Measurements from ENCODE around the gene YWHAB.
"Not testable (repeated sequence)": the region's sequence is repeated elsewhere in the genome, so short reads cannot be mapped to it uniquely, and the experiment has no call there.

The YWHAB gene

DNA sequence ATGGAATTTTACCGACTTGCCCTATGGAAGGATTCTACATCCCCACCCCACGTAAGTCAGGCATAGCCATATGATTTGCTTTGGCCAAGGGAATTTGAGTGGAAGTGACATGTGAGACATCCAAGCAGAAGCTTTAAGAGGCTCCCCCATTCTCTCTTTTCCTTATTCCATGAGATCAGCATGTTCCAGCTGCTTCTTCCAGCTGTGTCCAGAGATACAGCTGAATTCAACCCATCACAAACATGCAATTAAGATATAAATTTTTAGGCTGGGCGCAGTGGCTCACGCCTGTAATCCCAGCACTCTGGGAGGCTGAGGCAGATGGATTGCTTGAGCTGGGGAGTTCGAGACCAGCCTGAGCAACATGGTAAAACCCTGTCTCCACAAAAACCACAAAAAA lies 16.0 kb upstream of the YWHAB start:
- DNase-seq (ENCODE audit: low spot score): no peak

DNA sequence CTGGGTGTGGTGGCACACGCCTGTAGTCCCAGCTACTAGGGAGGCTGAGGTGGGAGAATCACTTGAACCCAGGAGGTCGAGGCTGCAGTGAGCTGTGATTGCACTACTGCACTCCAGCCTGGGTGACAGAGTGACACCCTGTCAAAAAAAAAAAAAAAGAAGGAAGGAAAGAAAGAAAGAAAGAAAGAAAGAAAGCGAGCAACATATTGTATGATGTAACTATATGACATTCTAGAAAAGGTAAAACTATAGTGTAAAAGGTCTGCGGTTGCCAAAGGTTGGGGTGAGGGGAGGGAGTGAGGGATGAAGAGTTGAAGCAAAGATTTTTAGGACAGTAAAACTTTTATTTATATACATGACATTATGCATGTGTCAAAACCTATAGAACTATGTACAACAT lies 3.1 kb upstream of the YWHAB start:
- not testable (repeated sequence) for DNase-seq (ENCODE audit: low spot score)

DNA sequence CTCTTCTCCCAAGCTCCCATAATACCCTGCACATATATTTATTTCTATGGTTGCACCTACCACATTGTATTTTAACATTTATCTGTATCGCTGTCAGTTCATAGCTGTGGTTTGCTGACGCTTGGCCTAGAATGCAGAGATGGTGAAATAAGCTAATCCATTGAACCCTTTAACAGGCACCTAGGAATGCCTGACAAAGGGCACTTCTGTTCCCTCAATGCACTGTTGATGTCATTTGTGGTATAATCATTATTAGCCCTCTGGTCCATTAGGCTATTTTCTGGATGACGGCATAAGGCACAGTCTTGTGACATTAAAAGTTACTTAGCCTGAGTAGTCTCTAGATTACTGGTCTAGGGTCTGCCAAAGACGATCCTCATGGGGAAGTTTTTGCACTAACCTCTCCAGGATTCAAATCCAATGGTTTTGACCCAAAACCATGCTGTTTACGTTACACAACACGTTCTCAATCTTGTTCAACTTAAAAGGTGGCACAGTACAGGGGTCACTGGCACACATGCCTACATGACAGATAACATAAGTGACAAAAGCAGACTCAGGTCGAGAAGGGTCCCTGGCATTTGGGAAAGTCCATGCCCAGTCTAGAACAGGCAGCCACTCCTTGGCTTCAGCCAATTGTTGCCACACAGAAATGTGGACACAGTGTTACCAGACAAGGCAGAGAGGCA lies 2.1 kb upstream of the YWHAB start:
- no peak for DNase-seq (ENCODE audit: low spot score)

DNA sequence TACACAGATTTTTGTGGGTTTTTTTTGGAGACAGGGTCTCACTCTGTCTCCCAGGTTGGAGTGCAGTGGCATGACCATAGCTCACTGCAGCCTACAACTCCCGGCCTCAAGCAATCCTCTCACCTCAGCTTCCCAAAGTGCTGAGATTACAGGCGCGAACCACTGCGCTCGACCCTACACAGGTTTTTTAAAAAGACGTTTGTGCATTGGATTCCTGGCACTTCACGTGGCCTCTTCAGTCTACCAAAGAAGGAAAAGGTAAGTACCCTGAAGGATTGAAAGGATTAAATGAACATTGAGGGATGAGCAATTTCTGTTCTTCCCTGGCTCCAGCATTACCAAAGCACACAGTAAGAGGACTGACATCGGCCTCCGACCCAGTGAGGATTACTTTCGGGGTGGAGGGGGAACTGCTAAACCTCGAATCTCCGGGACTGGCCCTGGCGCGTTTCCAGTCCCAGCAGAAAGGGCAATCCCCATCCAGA lies 556 bp upstream of the YWHAB start:
- no peak for DNase-seq (ENCODE audit: low spot score)

DNA sequence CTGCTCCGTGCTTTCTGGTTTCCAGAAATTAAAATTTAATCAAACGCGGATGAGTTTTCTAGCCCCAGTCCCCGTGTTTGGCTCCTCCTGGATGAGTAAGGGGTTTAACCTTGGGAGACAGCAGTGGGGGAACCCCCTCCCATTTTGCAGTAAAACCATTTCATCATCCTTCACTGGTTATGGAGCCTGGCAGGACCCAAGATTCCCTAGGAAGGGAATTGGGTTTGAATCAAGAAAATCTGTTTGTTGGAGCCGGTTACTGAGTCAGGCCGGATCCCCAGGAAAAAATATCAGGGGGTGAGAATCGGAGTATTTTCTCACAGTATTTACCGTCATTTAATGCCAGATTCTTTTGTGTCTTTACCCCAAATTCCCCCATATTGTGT lies 754 bp downstream of the YWHAB start:
- DNase-seq (ENCODE audit: low spot score): peak; percentile 15

DNA sequence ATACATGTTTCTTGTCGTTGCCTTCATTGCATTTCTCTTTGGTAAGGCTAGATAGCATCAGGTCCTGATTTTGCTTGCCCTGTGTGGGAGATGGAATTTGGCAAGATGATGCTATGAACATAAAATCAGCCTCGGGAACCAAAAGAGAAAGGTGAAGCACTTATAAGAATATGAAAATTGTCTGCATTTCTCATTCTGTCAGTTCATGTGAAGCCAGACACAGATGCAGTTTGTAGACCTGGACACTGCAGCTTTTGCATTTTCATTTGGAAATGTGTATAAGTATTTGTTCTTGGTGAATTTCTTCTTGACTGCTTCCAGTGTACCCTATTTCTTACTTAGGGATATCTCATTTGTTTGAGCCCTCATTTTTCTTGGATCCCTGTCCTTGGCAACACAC lies 1.3 kb downstream of the YWHAB start:
- DNase-seq (ENCODE audit: low spot score): no peak

DNA sequence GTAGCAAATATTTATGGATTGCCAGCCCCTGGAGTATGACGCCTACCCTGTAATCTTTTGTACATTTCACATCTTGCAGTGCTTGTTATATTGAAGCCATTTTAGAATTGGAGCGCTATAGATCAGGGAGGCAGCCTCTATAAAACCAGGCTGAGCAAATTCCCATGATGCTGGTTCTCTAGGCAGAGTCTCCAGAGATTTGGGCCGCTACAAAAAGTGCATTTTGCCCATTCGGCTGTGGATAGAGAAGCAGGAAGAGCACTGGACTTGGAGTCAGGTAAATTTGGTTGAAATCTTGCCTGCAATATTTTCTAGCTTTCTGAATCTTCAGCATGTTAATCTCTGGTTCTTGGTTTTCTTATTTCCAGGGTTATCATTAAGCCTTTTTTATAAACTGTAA lies 2.0 kb downstream of the YWHAB start:
- DNase-seq (ENCODE audit: low spot score): no peak

DNA sequence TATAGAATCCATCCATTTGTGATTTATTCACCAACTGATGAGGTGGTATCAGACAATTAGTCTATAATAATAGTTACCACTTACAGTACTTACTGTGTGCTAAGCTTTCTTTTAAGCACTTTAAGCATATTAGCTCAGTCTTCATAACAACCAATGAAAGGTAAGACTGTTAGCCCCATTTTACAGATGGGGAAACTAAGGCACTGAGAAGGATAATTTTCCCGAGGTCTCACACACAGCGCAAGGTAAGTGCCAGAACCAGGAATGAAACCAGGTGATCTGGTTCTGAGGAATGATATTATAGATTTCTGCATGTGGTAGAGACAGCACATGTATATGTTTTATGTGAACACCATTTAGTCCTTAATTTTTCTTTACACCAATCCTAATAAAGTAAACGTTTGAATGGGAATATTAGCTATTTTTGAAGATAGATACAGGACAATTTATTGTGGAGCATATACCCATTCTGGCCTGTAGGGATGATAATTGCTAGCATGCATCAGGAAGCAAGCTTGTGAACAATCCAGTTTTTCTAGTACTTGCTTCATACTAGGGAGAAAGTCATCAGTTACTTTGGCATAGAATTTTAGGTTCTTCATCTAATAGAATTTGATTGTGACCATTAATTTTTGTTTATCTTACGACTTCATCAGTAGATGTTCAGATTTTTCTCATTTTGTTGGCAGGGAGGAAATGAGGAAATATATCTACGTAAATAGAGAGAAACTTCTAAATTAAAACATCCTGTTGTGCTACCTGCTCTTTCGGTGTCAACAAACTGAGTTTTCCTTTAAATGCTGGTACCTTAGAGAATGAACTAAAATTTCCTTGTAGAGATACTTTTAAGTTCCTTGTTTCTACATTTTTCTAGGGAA lies 3.0 kb downstream of the YWHAB start:
- no peak for DNase-seq (ENCODE audit: low spot score)

DNA sequence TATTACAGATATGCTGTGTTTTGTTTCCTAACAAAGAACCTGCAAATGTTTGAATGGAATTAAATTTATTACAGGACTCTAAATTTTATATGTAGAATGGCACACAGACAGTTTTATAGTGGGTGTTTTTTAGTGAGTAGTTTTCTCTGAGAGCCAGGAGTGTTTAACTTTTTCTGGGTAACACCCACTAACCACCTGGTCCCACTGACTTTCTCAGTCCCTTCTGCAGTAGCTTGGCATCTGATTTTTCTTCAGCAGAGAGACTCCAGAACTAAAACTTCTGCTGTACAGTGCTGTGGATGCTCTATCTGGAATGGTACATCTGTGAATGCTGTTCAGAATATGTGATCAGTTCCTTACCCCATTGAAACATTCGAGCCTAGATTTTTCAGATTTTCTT lies 6.3 kb downstream of the YWHAB start:
- DNase-seq (ENCODE audit: low spot score): no peak

DNA sequence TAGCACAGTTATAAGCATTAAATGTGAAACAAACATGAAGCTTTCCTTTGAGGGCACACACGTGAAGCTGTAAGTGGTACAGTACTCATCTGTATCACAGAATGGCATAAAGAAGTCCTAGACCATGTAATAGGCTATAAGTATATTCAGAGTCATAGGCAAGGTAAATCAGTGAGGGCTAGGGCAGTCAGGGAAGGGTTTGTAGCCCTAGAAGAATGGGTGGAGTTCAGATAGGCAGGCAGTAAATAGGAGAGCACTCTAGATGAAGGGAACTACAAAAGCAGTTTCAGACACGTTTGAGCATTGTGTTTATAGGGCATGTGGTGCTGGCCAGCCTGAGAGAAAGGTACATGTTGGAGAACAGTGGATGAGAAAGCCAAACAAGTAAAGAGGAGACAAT lies 9.5 kb downstream of the YWHAB start:
- no peak for DNase-seq (ENCODE audit: low spot score)

DNA sequence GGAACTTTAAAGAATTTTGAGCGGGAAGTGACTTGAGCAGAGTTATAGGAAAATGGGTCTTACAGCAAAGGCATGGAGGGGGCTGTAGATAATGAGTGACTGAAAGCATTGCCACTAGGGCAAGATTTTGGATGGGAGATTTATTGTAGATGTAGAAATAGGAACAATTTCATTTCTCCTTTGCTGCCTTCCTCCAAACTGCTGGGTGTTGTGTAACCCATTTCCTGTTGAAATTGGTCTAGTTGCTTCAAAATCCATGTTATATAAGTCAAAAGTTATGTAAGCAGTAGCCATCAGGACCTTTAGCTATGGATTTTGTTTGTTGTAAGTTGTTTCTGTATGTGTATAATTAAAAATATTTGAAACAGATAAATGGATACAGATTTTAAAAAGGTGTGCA lies 11.1 kb downstream of the YWHAB start:
- no peak for DNase-seq (ENCODE audit: low spot score)

DNA sequence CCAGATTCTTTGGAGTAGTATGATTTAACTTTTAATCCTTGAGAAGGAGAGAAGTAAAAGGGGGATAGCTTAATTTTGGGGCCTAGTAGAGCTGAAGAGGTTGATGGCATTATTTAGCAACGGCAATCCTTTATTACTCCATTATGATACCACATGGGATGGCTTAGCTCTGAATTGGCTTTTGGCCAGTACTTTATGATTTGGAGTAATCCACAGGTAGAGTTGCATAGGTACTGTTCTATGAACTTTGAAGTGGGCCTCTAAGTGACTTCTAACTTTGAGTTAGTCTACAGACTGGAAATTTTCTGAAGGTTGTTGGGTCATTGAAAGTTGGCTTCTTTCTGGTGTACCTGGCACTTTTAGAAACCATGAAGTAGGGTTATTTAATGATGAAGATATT lies 11.6 kb downstream of the YWHAB start:
- no peak for DNase-seq (ENCODE audit: low spot score)

DNA sequence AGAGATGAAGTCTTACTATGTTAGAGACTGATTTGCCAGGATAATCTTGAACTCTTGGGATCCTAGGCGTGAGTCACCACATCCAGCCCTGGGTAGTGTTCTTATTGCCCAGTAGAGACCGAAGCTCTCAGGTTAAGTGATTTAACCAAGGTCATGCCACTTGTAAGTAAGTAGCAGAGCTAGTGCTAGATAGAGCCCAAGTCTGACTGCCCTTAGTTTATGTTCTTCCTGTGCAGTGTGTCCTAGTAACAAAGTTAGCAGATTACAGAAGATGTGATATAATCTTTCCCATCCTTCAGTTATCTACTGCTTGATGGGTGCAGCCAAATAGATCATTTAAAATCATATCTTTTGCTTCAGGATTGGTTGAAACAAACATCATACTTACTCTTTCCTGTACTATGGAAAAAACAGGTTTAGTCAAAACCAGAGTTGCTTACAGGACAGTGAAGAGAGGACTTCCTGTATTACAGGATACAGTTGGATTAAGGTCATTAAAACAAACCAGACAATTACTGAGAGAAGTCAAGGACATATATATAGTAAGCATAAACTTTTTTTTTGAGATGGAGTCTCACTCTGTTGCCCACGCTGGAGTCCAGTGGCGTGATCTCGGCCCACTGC lies 14.8 kb downstream of the YWHAB start:
- no peak for DNase-seq (ENCODE audit: low spot score)

DNA sequence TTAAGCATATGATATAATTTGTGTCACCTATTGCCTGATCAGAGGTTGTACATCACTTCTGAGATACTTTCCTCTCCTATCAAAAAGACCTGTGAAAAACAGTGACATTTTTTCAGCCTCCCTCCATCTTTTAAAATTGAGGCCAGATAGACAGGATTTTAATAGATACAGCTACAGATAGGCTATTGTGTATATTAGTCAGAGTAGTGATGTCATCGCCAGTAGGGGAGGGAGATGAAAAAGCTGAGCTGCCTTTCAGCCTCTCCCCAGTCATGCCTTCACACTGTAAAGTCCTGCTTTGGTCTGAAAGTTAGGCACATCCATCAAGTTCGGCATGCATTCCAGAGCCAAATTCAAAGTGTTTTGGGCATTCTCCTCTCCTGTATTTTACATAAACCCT lies 16.5 kb downstream of the YWHAB start:
- DNase-seq (ENCODE audit: low spot score): no peak

DNA sequence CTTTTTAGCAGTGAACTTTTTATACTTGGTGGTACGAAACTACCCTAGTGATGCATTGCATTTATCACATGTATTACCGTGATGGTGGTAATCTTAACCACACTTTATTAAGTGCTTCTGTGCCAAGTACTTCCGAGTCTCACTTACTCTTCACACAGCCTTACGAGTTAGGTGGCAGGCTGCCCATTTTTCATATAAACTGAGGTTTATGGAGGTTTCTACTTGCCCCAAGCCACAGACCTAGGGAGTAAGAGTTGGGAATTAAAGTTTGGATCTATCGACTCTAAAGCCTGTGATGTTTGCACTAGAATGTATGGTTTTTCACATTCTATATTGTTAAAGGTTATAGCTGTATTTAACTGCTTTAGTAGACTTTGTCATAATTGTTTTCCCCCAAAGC lies 18.9 kb downstream of the YWHAB start:
- DNase-seq (ENCODE audit: low spot score): no peak

DNA sequence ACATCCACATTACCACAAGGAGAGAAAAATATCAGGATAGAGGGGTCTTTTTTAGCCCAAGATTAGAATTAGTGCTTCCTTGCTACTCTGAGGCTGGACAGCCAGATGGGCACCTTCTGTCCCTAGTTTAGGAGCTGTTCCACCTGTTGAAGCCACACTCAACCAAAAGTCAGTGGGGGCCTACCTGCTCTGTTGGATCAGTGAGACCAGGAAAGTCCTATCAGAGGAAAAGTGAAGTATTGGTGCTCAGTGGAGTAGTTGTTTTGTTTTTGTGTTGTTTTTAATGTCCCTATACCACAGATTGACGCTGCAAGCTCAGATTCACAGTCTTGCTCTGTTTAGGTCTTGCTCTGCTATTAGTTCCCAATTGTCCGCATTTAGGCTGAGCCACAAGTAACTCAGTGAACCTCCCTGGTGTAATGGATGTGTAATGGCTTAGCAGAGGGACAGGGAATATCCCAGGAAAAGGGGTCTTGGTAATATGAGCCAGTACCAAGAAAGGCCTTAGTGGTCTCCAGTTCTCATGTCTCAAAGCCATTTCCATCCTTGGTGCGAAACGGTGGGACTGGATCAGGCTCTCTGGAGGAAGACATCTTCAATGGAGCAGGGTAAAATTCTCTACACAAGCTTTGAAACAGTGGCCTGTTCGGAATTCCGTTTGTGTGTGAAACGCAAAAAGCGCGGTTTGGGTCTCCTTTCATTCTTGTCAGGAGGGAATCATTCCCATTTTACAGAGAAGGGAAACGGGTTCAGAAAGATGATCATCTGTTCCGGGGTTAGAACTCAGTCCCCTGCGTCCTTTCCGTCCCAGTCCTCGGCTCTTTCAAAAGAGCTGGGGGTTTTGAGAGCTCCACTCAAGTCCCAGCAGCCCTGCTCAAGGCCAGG lies 23.7 kb downstream of the YWHAB start:
- DNase-seq (ENCODE audit: low spot score): no peak

DNA sequence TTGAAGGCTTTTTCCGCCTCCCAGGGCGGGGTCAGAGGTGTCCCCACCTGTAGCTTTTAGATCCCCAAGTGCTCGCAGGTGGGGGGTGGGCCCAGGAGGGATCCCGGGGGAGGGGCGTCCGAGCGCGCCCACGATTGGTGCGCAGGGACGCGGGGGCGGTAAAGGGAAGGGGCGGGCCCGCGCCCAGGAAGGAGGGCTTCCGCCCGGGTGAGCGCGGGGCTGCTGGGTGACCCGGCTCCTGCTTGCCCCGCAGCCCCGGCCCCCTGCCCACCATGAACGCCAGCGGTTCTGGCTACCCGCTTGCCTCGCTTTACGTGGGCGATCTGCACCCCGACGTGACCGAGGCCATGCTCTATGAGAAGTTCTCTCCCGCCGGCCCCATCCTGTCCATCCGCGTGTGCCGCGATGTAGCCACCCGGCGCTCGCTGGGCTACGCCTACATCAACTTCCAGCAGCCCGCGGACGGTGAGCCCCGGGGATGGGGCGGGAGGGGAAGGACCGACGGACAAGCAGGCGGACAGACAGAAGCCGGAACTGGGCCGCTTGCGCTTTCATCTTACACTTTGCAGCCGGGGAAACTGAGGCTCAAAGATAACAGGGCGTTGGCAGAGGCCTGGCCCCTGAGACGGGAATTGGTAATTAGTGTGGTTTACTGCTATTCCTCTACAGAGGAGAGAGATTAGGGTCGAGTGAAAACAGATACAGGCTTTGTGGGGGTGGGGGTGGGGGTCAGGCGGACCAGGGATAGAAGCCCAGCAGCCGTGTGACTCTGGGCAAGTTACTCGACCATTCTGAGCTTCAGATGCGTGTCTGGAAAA lies 24.6 kb downstream of the YWHAB start, which contains the start of gene PABPC1L:
Gene PABPC1L, plus strand, starts transcription at position 189 of the 818 bp plus-strand sequence. Its CDS starts 84 bp downstream, at position 273.
- DNase-seq (ENCODE audit: low spot score): no peak

DNA sequence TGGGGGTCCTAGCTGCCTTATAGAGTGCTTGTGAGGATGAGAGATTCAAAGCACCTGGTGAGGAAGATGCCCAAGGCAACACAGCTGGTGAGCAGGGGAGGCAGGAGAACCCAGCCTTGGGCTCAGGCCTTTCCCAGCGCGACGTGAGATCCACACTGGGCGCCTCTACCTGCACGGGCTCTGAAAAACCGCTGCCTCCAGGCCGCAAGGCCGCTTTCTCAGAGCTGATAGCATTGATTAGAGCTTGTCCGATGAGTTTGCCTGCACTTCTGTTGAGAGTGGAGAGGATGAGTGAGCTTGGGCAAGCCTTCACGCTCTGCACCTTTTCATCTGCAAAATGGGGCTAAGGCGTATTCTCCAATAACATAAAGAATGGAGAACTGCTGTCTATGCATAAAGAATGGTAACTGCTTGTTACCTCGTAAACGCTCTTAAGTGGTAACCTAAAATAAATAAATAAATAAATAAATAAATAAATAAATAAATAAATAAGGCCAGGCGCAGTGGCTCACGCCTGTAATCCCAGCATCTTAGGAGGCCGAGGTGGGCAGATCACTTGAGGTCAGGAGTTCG lies 25.3 kb downstream of the YWHAB start:
- no peak for DNase-seq (ENCODE audit: low spot score)

DNA sequence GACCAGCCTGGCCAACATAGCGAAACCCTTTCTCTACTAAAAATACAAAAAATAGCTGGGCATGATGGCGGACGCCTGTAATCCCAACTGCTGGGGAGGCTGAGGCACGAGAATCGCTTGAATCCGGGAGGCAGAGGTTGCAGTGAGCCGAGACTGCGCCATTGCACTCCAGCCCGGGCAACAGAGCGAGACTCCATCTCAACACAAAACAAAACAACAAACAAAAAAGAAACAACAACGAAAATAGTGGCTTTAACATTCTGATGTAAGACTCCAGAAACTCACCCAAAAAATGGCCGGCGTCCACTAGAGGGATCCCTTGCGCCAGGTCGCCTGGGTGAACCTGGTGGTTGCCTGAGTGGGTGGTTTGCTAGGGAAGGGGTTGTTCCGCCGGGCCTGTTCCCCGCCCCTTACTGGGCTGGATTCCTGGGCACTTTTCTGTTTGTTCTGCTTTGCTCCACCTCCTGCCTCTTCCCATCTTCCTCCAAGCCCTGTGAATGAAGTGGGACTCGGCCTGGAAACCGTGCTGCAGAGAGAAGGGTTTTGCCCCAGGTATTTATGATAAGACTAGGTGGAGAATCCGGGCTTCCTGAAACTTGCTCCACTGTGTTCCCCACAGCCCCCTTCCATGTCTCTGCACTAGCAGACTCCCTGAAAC lies 25.9 kb downstream of the YWHAB start:
- DNase-seq (ENCODE audit: low spot score): peak; percentile 61

DNA sequence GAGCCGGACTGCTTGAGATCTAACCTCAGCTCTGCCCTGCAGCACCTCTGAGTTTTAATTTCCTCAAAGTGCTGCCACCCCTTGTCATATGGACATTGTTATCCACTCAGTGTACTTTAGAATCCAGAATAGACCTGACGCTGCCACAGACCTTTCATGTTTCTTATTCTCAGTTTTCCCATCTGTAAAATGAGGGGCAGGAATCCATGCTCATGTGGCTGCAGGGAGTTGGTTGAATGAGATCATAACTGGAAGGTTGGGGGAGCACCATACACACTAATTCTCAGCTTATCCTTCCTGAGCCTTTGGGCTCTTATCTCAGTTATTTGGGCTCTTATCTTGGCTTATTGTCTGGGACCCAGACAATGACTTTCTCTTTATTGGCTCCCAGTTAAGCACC lies 26.7 kb downstream of the YWHAB start:
- DNase-seq (ENCODE audit: low spot score): no peak
